HAP-1 (cell line): ENCODE measurements around the gene VENTX.

Source experiments
- DNase-seq, 2 experiments: peaks; one replicate each; pipeline ENCODE4 v3.0.0-alpha.2; 2016 to 2020; ENCODE audit warnings: low spot score in 2 of 2
- H3K27me3 ChIP-seq: fragments of 250-450 bp; sonication (Bioruptor Pico); 2 replicates; pipeline ENCODE4 v1.5.1; 2020; ENCODE audit warnings: low read depth, mild to moderate bottlenecking, moderate library complexity
- H3K36me3 ChIP-seq: fragments of 250-450 bp; sonication (Bioruptor Pico); replicated peaks from 2 replicates; pipeline ENCODE4 v1.5.1; 2020; ENCODE audit warnings: mild to moderate bottlenecking
- H3K4me1 ChIP-seq: fragments of 250-450 bp; sonication (Bioruptor Pico); 2 replicates; pipeline ENCODE4 v1.5.1; 2020; ENCODE audit warnings: mild to moderate bottlenecking
- H3K4me3 ChIP-seq: fragments of 250-450 bp; sonication (Bioruptor Pico); 2 replicates; pipeline ENCODE4 v1.5.1; 2020; ENCODE audit warnings: mild to moderate bottlenecking, moderate library complexity
- H3K9me3 ChIP-seq: fragments of 250-450 bp; sonication (Bioruptor Pico); 2 replicates; pipeline ENCODE4 v1.5.1; 2020; ENCODE audit warnings: mild to moderate bottlenecking, moderate library complexity
- in situ Hi-C: fragments of 300-500 bp; cut with MboI; formaldehyde crosslinking; loops from 3 replicates; pipeline ENCODE4 v1.14.3; 2020; ENCODE audit warnings: low sequenced_read_pairs, inconsistent platforms, mixed read lengths

The VENTX gene

DNA sequence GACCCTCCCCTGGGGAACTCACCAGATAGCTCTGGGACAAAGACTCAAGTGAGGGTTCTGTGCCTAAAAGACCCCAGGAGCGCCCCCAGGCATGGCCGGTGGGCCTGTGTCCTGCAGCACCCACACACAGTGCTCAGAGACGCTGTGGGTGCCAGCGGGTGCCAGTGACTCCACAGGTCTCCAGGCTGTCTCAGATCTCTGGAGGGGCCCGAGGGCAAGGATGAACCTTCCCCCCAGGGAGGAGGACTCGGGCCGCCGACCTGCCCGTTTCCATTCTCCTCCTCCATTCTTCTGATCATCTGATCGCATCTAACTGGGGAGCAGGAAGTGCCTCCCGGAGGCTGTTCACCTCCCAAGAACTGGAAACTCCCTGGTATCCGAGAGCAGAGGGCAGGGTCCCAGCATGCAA lies 38.0 kb downstream of the VENTX start:
- Histone ChIP-seq H3K9me3 (no peaks in the 10 kb centered on the region), H3K27me3 (no peaks in the 10 kb centered on the region), H3K4me1 (no peaks in the 10 kb centered on the region), H3K4me3 (no peak overlapping the region), H3K36me3 (peaks cover 8% of the 10 kb centered on the region; the same call in 1 of the 2 replicates)
- DNase-seq, result no peak
- in situ Hi-C loops, result no loop called here

DNA sequence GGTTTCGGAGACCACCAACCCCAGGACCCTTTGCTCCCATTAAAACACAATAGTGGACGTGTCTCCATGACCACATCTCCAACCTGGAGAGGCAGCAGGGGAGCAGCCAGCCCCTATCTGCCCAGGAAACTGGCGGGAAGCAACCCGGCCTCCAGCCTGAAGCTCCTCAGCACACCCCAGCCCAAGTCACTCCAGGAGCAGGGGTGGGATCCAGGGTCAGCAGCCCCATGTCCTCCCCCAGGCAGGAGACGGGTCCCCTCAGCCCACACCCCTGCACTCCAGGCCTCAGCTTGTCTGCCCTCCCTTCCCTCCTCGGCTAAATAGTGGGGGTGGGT lies 38.4 kb downstream of the VENTX start:
- Histone ChIP-seq H3K36me3 (peaks cover 8% of the 10 kb centered on the region; the same call in 1 of the 2 replicates), H3K4me3 (no peak overlapping the region), H3K27me3 (no peaks in the 10 kb centered on the region), H3K4me1 (no peaks in the 10 kb centered on the region), H3K9me3 (no peaks in the 10 kb centered on the region)
- DNase-seq, result no peak
- in situ Hi-C loops, result no loop called here

DNA sequence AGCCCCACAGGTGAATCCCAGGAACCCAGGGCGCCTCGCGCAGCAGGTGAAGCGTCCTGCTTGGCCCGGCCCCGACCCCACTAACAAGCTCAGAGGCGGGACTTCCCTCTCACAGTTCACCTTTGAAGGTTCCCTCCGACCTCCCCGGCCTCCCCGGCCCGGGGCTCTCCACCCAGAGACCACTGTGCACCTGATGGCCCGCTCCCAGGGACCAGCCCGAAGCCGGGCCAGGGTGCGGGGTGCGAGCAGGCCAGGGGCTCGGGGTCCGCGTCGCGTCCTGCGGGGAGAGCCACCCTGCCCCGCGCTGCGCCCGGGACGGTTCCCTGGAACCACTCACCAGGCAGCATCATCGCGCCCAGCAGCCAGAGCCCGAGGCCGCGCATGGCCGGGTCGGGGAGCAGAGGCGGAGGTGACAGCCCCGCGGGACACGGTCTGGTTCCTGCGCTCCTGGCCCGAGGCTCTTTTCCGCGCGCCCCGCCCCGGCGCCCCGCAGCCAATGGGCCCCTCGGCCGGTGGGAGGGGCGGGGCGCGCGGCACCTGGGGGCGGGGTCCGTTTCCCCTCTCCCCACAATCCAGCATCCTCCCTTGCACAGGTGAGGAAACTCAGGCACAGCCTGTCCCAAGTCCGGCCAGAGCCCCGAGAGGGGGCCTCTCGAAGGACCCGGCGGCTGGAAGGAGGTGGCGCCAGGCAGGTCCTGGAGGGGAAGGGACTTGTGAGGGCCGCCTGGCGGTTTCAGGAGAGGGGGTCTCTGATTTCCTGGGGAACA lies 39.0 kb downstream of the VENTX start, which contains the start of gene ADAM8:
TSS of gene ADAM8 (minus strand) at position 434 of the 767 bp plus-strand sequence. CDS start at position 383, 51 bp downstream.
- Histone ChIP-seq H3K9me3 (no peaks in the 10 kb centered on the region), H3K4me3 (no peak within 1 kb of the TSS), H3K27me3 (no peaks in the 10 kb centered on the region), H3K4me1 (no peaks in the 10 kb centered on the region), H3K36me3 (peaks cover 13% of the 10 kb centered on the region)
- DNase-seq, result no peak
- in situ Hi-C loops, result no loop called here

DNA sequence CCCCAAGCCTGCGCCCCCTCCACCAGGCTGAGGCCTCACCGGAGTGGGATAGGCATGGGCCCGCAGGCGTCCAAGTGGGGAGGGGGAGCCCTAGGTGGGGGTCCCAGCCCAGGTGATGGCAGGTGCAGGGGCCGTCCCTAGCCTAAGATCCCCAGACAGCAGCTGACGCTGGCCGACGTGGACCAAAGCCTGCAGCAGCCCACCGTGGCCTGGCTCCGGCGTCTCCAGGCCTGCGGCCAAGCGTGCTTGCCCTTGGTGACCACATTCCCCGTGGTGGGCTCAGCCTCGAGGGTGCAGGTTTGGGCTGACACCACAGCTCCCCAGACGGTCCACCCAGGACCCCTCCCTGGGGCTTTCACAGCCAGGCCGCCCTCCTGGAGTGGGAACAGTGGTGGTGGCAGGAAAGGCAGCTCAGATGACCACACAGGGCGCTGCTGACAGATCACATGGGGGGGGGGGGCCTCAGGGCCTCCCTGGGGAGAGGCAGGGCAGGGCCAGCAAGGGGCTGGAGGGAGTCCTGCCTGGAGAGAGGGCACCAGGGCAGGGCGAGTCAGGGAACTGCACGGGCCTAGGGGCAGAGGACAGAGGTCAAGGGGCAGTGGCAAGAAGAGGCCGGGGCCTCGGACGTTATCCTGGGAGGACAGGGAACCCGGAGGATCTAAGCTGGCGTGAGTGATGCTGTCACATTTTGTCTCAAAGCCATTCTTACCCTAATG lies 39.8 kb downstream of the VENTX start:
- H3K9me3 ChIP-seq, result no peaks in the 10 kb centered on the region
- no peaks in the 10 kb centered on the region for H3K27me3 ChIP-seq
- peaks cover 19% of the 10 kb centered on the region for H3K36me3 ChIP-seq
- H3K4me3 ChIP-seq, result no peak overlapping the region
- no peak for DNase-seq
- H3K4me1 ChIP-seq, result no peaks in the 10 kb centered on the region
- in situ Hi-C loops, result no loop called here

DNA sequence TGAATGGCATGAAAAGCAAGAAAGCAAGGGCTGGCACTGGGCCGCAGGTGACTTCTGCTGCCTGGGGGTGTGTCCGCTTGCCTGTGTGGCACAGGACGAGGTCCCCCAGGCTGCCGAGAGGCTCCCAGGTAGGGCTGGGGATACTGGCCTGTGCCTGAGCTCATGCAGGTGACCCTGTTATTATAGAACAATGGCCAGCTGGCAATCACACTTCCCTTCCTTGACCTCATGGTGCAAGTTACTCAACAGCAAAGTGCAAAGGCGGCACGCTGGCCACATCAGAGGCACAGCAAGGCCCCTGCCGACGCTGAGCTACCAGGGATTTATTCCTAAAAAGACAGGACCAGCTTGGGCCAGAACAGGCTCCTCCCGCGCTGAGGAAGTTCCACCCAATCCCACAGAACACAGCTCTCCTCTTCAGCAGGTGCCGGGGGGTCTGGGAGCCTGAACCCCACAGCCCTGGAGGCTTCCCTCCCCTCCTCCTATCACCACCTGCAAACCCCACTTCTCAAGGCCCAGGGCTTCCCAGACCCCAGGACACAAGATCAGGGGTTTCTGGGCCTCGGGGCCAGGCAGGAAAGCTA lies 40.4 kb downstream of the VENTX start:
- in situ Hi-C loops, result no loop called here

DNA sequence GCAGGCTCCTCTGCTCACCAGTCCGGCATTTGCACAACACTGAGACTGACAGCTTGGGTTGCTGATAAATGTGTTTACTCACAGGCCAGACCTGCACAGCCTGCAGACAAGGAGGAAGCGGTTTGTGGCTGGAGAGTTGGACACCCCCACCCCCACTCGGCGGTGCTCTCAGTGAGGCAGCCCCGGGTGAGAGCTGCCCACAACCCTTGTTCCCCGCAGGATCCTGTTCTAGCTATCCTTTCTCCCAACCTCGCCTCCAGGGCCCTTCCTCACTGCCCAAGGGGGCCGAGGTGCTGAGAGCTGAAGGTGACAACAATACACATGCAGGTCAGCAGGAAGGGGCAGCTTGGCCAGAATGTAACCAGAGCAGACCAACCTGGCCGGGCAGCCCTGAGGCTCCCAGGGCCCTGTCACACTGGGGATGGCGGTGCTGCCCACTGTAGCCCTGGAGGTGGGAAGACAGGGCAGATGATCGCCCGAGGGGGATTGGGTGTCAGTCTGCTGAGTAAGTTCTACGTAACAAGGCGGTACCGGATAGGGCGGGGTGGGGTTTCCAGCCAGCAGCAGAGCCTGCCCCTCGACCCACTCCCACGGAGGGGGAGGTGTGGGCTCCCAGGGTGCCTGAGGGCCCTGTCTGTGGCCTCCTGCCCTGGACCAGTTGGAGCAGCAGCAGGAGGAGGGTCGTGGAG lies 41.1 kb downstream of the VENTX start:
- in situ Hi-C loops, result no loop called here
- no peak for DNase-seq

More for the DNA sequence above, 40.4 kb downstream of the VENTX start:
- Histone ChIP-seq H3K27me3 (no peaks in the 10 kb centered on the region), H3K4me3 (no peak overlapping the region), H3K4me1 (no peaks in the 10 kb centered on the region), H3K36me3 (peaks cover 25% of the 10 kb centered on the region), H3K9me3 (no peaks in the 10 kb centered on the region)
- DNase-seq, result no peak

DNA sequence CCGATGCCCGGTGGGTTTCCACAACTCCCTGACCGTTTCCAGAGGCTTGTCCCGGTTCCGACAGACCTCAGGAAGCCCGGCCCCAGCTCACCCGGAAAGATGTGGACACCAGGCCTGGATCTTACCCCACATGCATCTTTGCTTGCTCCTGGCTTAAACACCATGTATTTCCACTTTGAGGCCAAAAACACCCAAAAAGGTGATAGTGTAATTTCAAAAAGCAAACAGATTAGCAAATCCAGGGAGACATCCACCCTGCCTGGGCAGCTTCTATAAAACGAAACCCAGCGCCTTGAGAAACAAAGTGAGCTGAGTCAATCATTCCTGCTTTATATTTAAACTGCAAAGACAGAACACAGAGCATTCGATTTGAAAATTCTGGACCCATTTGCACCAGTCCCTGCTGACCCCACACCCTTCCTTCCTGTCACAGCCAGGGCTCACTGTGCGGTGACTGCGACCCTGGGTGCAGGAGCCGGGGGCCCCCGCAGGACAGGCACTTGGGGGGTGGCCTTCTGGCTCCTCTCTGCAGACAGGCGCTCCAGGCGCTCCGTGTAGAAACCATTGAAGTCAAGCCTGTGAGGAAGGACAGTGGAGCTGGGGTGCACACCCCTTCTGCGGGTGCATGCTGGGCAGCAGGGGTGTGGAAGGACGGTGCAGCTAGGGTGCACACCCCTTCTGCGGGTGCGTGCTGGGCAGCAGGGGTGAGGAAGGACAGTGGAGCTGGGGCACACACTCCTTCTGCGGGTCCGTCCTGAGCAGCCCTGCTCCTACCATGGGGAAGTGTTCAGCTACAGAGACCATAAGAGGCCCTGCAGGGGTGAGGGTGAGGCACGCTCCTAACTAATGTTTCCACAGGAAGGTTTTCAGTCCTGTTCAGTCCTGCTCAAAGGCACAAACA lies 41.9 kb downstream of the VENTX start:
- in situ Hi-C loops, result no loop called here
- H3K4me3 ChIP-seq, result no peak overlapping the region
- H3K27me3 ChIP-seq, result no peaks in the 10 kb centered on the region
- H3K9me3 ChIP-seq, result no peaks in the 10 kb centered on the region
- DNase-seq, result no peak
- peaks cover 37% of the 10 kb centered on the region for H3K36me3 ChIP-seq
- H3K4me1 ChIP-seq, result no peaks in the 10 kb centered on the region

More for the DNA sequence above, 41.1 kb downstream of the VENTX start:
- Histone ChIP-seq H3K27me3 (no peaks in the 10 kb centered on the region), H3K36me3 (peaks cover 29% of the 10 kb centered on the region), H3K9me3 (no peaks in the 10 kb centered on the region), H3K4me3 (no peak overlapping the region), H3K4me1 (no peaks in the 10 kb centered on the region)

DNA sequence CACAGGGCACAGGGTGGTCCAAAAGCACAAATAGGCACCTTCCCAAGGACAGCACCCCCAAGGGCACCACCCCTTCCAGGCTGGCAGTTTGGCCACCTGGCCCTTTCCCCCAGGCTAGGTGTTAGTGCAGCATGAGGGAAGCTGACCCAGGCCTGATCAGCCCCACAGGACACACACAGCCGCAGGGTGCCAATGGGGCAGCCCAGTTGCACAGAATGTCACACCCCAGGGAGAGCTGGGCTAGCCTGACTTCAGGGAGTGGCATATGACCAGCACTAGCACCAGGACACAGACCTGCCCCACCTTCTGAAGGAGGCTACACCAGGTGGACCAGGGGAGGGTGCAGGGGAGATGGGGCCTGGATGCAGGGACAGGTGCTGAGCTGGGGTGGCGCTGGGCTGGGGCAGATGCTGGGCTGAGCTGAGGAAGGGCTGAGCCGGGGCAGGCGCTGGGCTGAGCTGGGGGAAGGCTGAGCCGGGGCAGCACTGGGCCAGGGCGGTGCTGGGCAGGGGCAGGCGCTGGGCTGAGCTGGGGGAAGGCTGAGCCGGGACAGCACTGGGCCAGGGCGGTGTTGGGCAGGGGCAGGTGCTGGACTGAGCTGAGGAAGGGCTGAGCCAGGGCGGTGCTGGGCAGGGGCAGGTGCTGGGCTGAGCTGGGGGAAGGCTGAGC lies 42.9 kb downstream of the VENTX start:
- Histone ChIP-seq H3K36me3 (peaks cover 47% of the 10 kb centered on the region), H3K9me3 (no peaks in the 10 kb centered on the region)
- in situ Hi-C loops, result no loop called here

DNA sequence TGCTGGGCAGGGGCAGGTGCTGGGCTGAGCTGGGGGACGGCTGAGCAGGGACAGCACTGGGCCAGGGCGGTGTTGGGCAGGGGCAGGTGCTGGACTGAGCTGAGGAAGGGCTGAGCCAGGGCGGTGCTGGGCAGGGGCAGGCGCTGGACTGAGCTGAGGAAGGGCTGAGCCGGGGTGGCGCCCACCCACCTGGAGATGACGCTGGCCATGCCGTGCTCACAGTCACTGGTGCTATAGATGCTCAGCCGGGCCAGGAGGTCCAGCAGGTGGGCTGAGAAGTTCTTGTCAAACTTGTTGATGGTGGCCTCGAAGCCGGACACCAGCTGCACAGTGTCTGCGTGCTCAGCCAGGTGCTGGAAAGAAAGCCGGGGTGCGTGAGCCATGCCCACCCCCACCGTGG lies 43.4 kb downstream of the VENTX start:
- no peaks in the 10 kb centered on the region for H3K9me3 ChIP-seq
- in situ Hi-C loops, result no loop called here
- no peak overlapping the region for H3K4me3 ChIP-seq
- no peaks in the 10 kb centered on the region for H3K27me3 ChIP-seq
- peaks cover 50% of the 10 kb centered on the region for H3K36me3 ChIP-seq
- DNase-seq, result no peak
- no peaks in the 10 kb centered on the region for H3K4me1 ChIP-seq

More for the DNA sequence above, 42.9 kb downstream of the VENTX start:
- Histone ChIP-seq H3K4me3 (no peak overlapping the region), H3K4me1 (no peaks in the 10 kb centered on the region), H3K27me3 (no peaks in the 10 kb centered on the region)
- no peak for DNase-seq

DNA sequence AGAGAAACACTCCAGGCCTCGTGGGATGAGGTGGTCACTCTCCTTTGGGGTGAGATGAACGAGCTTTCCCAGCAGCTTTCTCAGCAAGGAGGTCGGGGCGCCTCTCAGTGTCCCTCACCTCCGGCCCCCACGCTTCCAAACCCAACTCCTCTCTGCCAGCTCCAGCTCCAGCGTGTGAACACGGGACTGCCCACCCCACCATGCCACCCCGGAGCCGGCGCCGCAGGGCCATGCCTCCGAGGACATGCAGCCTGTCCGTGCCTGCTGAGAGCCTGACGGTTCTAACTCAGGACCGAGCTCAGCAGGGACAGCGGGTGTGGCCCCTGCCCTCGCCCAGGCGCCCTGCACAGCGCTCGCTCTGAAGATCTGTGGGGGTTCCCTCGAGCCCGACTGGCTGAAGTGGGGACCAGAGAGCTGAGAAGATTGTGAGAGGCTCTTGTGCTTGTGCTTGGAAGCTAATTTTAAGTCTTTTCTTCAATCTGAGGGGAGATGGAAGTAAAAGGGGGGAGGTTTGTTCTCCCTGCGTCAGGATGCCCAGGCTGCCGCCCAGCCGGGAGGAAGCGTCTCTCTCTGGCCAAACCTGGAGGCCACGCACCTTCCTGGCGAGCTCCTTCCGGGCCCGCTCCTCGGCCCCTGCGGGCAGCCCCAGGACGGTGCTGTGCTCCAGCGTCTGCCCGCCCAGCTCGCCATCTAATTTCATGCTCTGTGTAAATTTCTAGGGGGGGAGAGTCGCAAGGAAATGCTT lies 44.1 kb downstream of the VENTX start:
- H3K27me3 ChIP-seq, result no peaks in the 10 kb centered on the region
- no peaks in the 10 kb centered on the region for H3K4me1 ChIP-seq
- DNase-seq, result no peak
- no peaks in the 10 kb centered on the region for H3K9me3 ChIP-seq
- no peak overlapping the region for H3K4me3 ChIP-seq
- H3K36me3 ChIP-seq, result peaks cover 54% of the 10 kb centered on the region
- in situ Hi-C loops, result no loop called here

DNA sequence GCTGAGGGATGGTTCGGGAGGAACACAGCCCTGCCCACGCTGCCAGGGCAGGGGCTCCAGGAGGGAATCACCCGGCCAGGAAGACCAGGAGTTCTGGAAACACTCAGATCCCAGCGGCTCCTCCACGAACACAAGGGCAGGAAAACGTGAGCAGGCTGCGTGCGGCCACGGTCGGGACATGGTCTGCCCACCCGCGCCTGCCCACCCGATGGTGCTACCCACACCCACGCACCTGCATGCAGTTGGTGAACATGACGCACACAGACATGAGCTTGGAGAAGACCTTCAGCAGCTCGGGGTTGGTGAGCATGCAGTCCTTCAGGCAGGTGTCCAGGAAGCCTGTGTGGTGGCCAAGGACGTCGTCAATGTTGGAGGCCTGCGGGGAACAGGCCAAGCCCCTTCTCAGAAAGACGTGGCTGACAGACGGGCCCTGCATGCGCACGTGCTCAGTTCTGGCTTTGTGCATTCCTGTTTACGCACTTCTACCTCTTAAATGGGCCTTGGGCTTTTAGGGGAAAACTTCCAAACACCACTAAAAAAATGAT lies 45.3 kb downstream of the VENTX start:
- Histone ChIP-seq H3K27me3 (no peaks in the 10 kb centered on the region), H3K4me3 (no peak overlapping the region), H3K9me3 (no peaks in the 10 kb centered on the region), H3K4me1 (no peaks in the 10 kb centered on the region), H3K36me3 (peaks cover 57% of the 10 kb centered on the region)
- in situ Hi-C loops, result no loop called here
- no peak for DNase-seq

DNA sequence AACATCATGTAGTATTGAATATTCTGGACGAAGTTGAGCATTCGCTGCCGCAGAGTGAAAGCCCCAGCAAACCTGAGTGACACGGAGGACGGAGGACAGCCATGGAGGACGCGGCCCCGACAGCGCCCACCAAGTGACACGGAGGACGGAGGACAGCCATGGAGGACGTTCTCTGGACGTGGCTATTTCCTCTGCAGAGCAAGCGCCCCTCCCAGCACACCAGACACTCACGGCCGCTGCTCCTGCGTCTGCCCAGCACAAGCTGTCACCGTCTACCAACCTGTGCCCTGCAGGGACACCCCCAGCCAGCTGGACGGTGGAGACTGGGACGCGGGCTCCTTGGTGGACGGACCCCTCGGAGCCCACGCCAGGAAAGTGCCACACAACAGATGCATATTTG lies 46.3 kb downstream of the VENTX start:
- H3K4me1 ChIP-seq, result no peaks in the 10 kb centered on the region
- H3K36me3 ChIP-seq, result peaks cover 63% of the 10 kb centered on the region

More for the DNA sequence above, 46.3 kb downstream of the VENTX start:
- Histone ChIP-seq H3K4me3 (no peak overlapping the region), H3K27me3 (no peaks in the 10 kb centered on the region), H3K9me3 (no peaks in the 10 kb centered on the region)
- in situ Hi-C loops, result no loop called here
- no peak for DNase-seq
